Ectodermal cell (in vitro differentiated cells): ENCODE measurements around the gene NELFB.

Source experiments
- H3K27ac ChIP-seq: 2 replicates; pipeline ENCODE4 v1.7.0; 2013; ENCODE audit warnings: mild to moderate bottlenecking, low read depth, low read length; ENCODE audit not compliant: insufficient read depth, poor library complexity, severe bottlenecking
- H3K27me3 ChIP-seq: 2 replicates; pipeline ENCODE4 v1.7.0; 2013; ENCODE audit warnings: mild to moderate bottlenecking, low read length; ENCODE audit not compliant: insufficient read depth, control insufficient read depth, poor library complexity, severe bottlenecking
- H3K36me3 ChIP-seq: one replicate; pipeline ENCODE4 v1.7.0; 2013; ENCODE audit warnings: low read length; ENCODE audit not compliant: control insufficient read depth, insufficient read depth
- H3K4me1 ChIP-seq: one replicate; pipeline ENCODE4 v1.7.0; 2013; ENCODE audit warnings: low read length; ENCODE audit not compliant: control insufficient read depth, insufficient read depth
- H3K4me3 ChIP-seq: 2 replicates; pipeline ENCODE4 v1.7.0; 2013; ENCODE audit warnings: low read depth, low read length, control low read depth; ENCODE audit not compliant: insufficient read depth
- H3K9me3 ChIP-seq: 2 replicates; pipeline ENCODE4 v1.7.0; 2013; ENCODE audit warnings: mild to moderate bottlenecking, low read length, moderate library complexity; ENCODE audit not compliant: control insufficient read depth
- WGBS, 2 experiments: methylation state at CpG; one replicate each; pipeline ENCODE4 v1.1.7; 2013; ENCODE audit warnings: missing lambda C conversion rate in 2 of 2; 5-methylcytosine and 5-hydroxymethylcytosine counted together

Gene NELFB

GRCh38 chr9:137306066-137306849 lies 51.1 kb downstream of the NELFB start:
- Histone ChIP-seq H3K4me3 (no peak overlapping the region), H3K36me3 (no peaks in the 10 kb centered on the region), H3K27ac (no peak overlapping the region), H3K4me1 (peaks cover 54% of the 10 kb centered on the region), H3K9me3 (no peaks in the 10 kb centered on the region), H3K27me3 (peaks cover 12% of the 10 kb centered on the region)
- 83% methylated on average over 30 of the region's 30 CpGs for WGBS, 2 experiments

GRCh38 chr9:137306850-137307254 lies 51.7 kb downstream of the NELFB start:
- Histone ChIP-seq H3K4me1 (peaks cover 55% of the 10 kb centered on the region), H3K27me3 (peaks cover 12% of the 10 kb centered on the region), H3K27ac (no peak overlapping the region), H3K36me3 (no peaks in the 10 kb centered on the region), H3K9me3 (no peaks in the 10 kb centered on the region), H3K4me3 (no peak overlapping the region)
- WGBS, 2 experiments = 90% methylated on average over 23 of the region's 23 CpGs

GRCh38 chr9:137307255-137308056 lies 52.3 kb downstream of the NELFB start:
- no peak overlapping the region for H3K27ac ChIP-seq
- WGBS, 2 experiments = 86% methylated on average over 30 of the region's 30 CpGs
- H3K36me3 ChIP-seq = no peaks in the 10 kb centered on the region
- H3K9me3 ChIP-seq = no peaks in the 10 kb centered on the region
- H3K4me3 ChIP-seq = no peak overlapping the region
- peaks cover 54% of the 10 kb centered on the region for H3K4me1 ChIP-seq
- peaks cover 12% of the 10 kb centered on the region for H3K27me3 ChIP-seq

GRCh38 chr9:137308057-137308619 lies 53.0 kb downstream of the NELFB start:
- 73% methylated on average over 20 of the region's 20 CpGs for WGBS, 2 experiments
- no peak overlapping the region for H3K4me3 ChIP-seq
- no peaks in the 10 kb centered on the region for H3K9me3 ChIP-seq
- no peak overlapping the region for H3K27ac ChIP-seq
- H3K4me1 ChIP-seq = peaks cover 48% of the 10 kb centered on the region
- peaks cover 5% of the 10 kb centered on the region for H3K27me3 ChIP-seq
- H3K36me3 ChIP-seq = no peaks in the 10 kb centered on the region

GRCh38 chr9:137309368-137310188 lies 54.5 kb downstream of the NELFB start:
- no peaks in the 10 kb centered on the region for H3K9me3 ChIP-seq
- 94 to 95% methylated on average over 15 of the region's 15 CpGs for WGBS, 2 experiments
- H3K27ac ChIP-seq = no peak overlapping the region
- peaks cover 42% of the 10 kb centered on the region for H3K4me1 ChIP-seq
- no peaks in the 10 kb centered on the region for H3K27me3 ChIP-seq
- no peak overlapping the region for H3K4me3 ChIP-seq
- H3K36me3 ChIP-seq = no peaks in the 10 kb centered on the region

- 86 to 88% methylated on average over 20 of the region's 20 CpGs for WGBS, 2 experiments
- Histone ChIP-seq H3K36me3 (no peaks in the 10 kb centered on the region), H3K27me3 (no peaks in the 10 kb centered on the region), H3K9me3 (no peaks in the 10 kb centered on the region), H3K27ac (no peak overlapping the region), H3K4me1 (peaks cover 42% of the 10 kb centered on the region), H3K4me3 (no peak overlapping the region)
Observed at GRCh38 chr9:137310189-137311052, 55.3 kb downstream of the NELFB start.

- H3K36me3 ChIP-seq = no peaks in the 10 kb centered on the region
- no peaks in the 10 kb centered on the region for H3K9me3 ChIP-seq
- H3K27ac ChIP-seq = no peak overlapping the region
- WGBS, 2 experiments = 92% methylated on average over 27 of the region's 27 CpGs
- peaks cover 2% of the 10 kb centered on the region for H3K27me3 ChIP-seq
- peaks cover 38% of the 10 kb centered on the region for H3K4me1 ChIP-seq
- H3K4me3 ChIP-seq = no peak overlapping the region
Observed at GRCh38 chr9:137311171-137311985, 56.3 kb downstream of the NELFB start.

GRCh38 chr9:137311986-137312851 lies 57.1 kb downstream of the NELFB start:
- H3K36me3 ChIP-seq = no peaks in the 10 kb centered on the region
- H3K4me3 ChIP-seq = no peak overlapping the region
- no peak overlapping the region for H3K27ac ChIP-seq
- peaks cover 40% of the 10 kb centered on the region for H3K4me1 ChIP-seq
- 93 to 94% methylated on average over 28 of the region's 28 CpGs for WGBS, 2 experiments
- H3K27me3 ChIP-seq = peaks cover 5% of the 10 kb centered on the region
- H3K9me3 ChIP-seq = no peaks in the 10 kb centered on the region
